H1 (cell line): ENCODE measurements around the gene MAGI2. TPM values are rescaled to one million over a fixed set of nuclear protein-coding genes. Genes with fewer than 3 reads are reported as not detected.

ENCODE experiments used
- HDAC2 ChIP-seq, 2 experiments: fragments of 300-600 bp in 1 of 2; sonication (generic) in 1 of 2; IDR thresholded peaks; 2 replicates each; pipeline ENCODE4 v1.6.1; 2011 to 2012; ENCODE audit warnings: low read depth in 2 of 2, low read length in 2 of 2, mild to moderate bottlenecking in 2 of 2, moderate library complexity in 2 of 2, borderline replicate concordance in 1 of 2, inconsistent platforms in 1 of 2
- SP2 ChIP-seq: IDR thresholded peaks from 2 replicates; pipeline ENCODE4 v1.6.1; 2012; ENCODE audit warnings: mild to moderate bottlenecking, low read length, inconsistent platforms
- SUZ12 ChIP-seq: fragments of 200-600 bp; sonication (generic); IDR thresholded peaks from 2 replicates; pipeline ENCODE4 v1.6.1; 2012; ENCODE audit warnings: mild to moderate bottlenecking, inconsistent platforms, low read length, moderate library complexity, mixed read lengths
- polyA plus RNA-seq, 7 experiments: library from polyadenylated mRNA; depleted of rRNA in 3 of 7; stranded (reverse) in 5 of 7; unstranded in 2 of 7; fragments of >200 nt in 5 of 7; fragments of 200-250 nt in 2 of 7; gene quantifications; 1 replicate in 5 of 7; 2 replicates in 1 of 7; 4 replicates in 1 of 7; pipeline versions ENCODE4 v1.2.1 to v1.2.3, GENCODE V29; 2011 to 2013; ENCODE audit warnings: missing spikeins in 2 of 7, mixed read lengths in 2 of 7
- total RNA-seq: library from RNA; stranded (reverse); fragmentation: NEBNext Ultra II Directional; extraction: Animal tissue kit (Norgen Biotek cat#: 25700); gene quantifications from 2 replicates; pipeline ENCODE4 v1.2.1, GENCODE V29; 2021
- TF ChIP-seq, protein P1 (sequence below): IDR thresholded peaks from 2 replicates; pipeline ENCODE4 v1.6.1; 2012; ENCODE audit warnings: low read length, inconsistent platforms

The MAGI2 gene
- total and polyA plus RNA-seq, 2 of the 8 experiments (the other 6 are each of a cell fraction or from before 2014, with no cell fraction given) = 6.0 to 27.3 TPM

DNA sequence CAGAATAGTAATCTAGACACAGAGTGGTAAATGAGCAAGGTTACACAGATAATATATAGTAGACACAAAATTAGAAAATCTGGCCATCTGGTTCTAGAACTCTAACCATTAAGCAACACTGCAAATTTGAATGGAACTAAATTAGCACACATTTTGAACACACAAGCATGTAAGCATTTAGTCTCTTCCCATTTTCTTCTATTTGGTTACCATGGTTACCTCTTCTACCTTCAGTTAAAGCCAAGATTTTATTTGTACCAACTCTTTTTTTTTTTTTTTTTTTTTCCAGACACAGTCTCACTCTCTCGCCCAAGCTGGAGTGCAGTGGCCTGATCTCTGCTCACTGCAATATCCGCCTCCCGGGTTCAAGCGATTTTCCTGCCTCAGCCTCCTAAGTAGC, 790.5 kb downstream of the MAGI2 start (continued):
- TF ChIP-seq, protein P1, sequence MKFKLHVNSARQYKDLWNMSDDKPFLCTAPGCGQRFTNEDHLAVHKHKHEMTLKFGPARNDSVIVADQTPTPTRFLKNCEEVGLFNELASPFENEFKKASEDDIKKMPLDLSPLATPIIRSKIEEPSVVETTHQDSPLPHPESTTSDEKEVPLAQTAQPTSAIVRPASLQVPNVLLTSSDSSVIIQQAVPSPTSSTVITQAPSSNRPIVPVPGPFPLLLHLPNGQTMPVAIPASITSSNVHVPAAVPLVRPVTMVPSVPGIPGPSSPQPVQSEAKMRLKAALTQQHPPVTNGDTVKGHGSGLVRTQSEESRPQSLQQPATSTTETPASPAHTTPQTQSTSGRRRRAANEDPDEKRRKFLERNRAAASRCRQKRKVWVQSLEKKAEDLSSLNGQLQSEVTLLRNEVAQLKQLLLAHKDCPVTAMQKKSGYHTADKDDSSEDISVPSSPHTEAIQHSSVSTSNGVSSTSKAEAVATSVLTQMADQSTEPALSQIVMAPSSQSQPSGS = no peak
- no peak for TF ChIP-seq SP2
- no peak for TF ChIP-seq SUZ12
- TF ChIP-seq HDAC2 (IDR thresholded peaks at IDR 0.05; ENCODE audit: borderline replicate concordance in 1 of 2, low read depth in 2 of 2, low read length in 2 of 2) = no peak
